GM23338 (cell line): ENCODE measurements around the gene CNST. TPM values are rescaled to one million over a fixed set of nuclear protein-coding genes. Genes with fewer than 3 reads are reported as not detected.
"Not testable (repeated sequence)": the region's sequence is repeated elsewhere in the genome, so short reads cannot be mapped to it uniquely, and the experiment has no call there.

Source experiments
- ATAC-seq: fragments of 200-7000 bp; cut with Tn5 transposase; 3 replicates; pipeline ENCODE4 v1.9.1; 2020
- DNase-seq: peaks from one replicate; pipeline ENCODE4 v3.0.0-alpha.2; 2015; ENCODE audit warnings: low spot score
- H2AFZ ChIP-seq: fragments of 200-600 bp; sonication (generic); 2 replicates; pipeline ENCODE4 v1.8.0; 2016; ENCODE audit warnings: antibody characterized with exemption, mild to moderate bottlenecking, moderate library complexity
- H3F3A ChIP-seq: fragments of 200-600 bp; sonication (generic); replicated peaks from 2 replicates; pipeline ENCODE4 v1.8.0; 2017; ENCODE audit warnings: antibody characterized with exemption, mixed run types, low read depth
- H3K27ac ChIP-seq: fragments of 200-600 bp; sonication (generic); 2 replicates; pipeline ENCODE4 v1.6.1; 2016; ENCODE audit warnings: low read depth
- H3K27me3 ChIP-seq: fragments of 200-600 bp; sonication (generic); 2 replicates; pipeline ENCODE4 v1.8.0; 2016; ENCODE audit warnings: mild to moderate bottlenecking, mixed run types, moderate library complexity; ENCODE audit not compliant: insufficient read depth
- H3K36me3 ChIP-seq: fragments of 200-600 bp; sonication (generic); 2 replicates; pipeline ENCODE4 v1.8.0; 2016; ENCODE audit warnings: mild to moderate bottlenecking; ENCODE audit not compliant: insufficient read depth
- H3K4me1 ChIP-seq: fragments of 200-600 bp; sonication (generic); 2 replicates; pipeline ENCODE4 v1.8.0; 2016; ENCODE audit warnings: mild to moderate bottlenecking, moderate library complexity; ENCODE audit not compliant: insufficient read depth
- H3K4me2 ChIP-seq: fragments of 200-600 bp; sonication (generic); 2 replicates; pipeline ENCODE4 v1.7.1; 2017; ENCODE audit warnings: mixed run types
- H3K4me3 ChIP-seq: fragments of 200-600 bp; sonication (generic); 2 replicates; pipeline ENCODE4 v1.6.1; 2016; ENCODE audit warnings: mixed run types
- H3K79me2 ChIP-seq: fragments of 200-600 bp; sonication (generic); replicated peaks from 2 replicates; pipeline ENCODE4 v1.8.0; 2017; ENCODE audit warnings: mild to moderate bottlenecking; ENCODE audit not compliant: insufficient read depth
- H3K9me2 ChIP-seq: fragments of 200-600 bp; sonication (generic); 2 replicates; pipeline ENCODE4 v1.8.0; 2017; ENCODE audit not compliant: insufficient read depth
- H4K20me1 ChIP-seq: fragments of 200-600 bp; sonication (generic); replicated peaks from 2 replicates; pipeline ENCODE4 v1.8.0; 2017; ENCODE audit warnings: mild to moderate bottlenecking; ENCODE audit not compliant: insufficient read depth
- H3K27ac Mint-ChIP-seq: 2 replicates; pipeline ENCODE4 v1.8.0; 2020; ENCODE audit warnings: inconsistent platforms, mild to moderate bottlenecking, moderate library complexity, mixed read lengths
- H3K27me3 Mint-ChIP-seq: 3 replicates; pipeline ENCODE4 v1.8.0; 2022; ENCODE audit warnings: low read depth, mild to moderate bottlenecking, moderate library complexity, mixed read lengths, inconsistent platforms; ENCODE audit not compliant: insufficient read depth, poor library complexity
- H3K36me3 Mint-ChIP-seq: 3 replicates; pipeline ENCODE4 v1.8.0; 2021; ENCODE audit warnings: low read depth, mild to moderate bottlenecking, inconsistent platforms, moderate library complexity, mixed read lengths
- H3K4me1 Mint-ChIP-seq: 3 replicates; pipeline ENCODE4 v1.8.0; 2020; ENCODE audit warnings: mild to moderate bottlenecking, inconsistent platforms, mixed read lengths
- H3K4me3 Mint-ChIP-seq: 3 replicates; pipeline ENCODE4 v1.8.0; 2021; ENCODE audit warnings: moderate library complexity, mild to moderate bottlenecking, inconsistent platforms, mixed read lengths
- H3K9me3 Mint-ChIP-seq: 3 replicates; pipeline ENCODE4 v1.8.0; 2020; ENCODE audit warnings: moderate library complexity, mild to moderate bottlenecking, inconsistent platforms, mixed read lengths
- CREB1 ChIP-seq: fragments of 250-450 bp; sonication (Bioruptor Pico); IDR thresholded peaks from 2 replicates; pipeline ENCODE4 v1.5.0; 2020; ENCODE audit warnings: low read depth, mild to moderate bottlenecking, moderate library complexity
- ETS1 ChIP-seq: IDR thresholded peaks from 2 replicates; pipeline ENCODE4 v1.6.1; 2016; ENCODE audit warnings: antibody characterized with exemption
- JUNB ChIP-seq: IDR thresholded peaks from one replicate; pipeline ENCODE4 v1.6.1; 2016; ENCODE audit warnings: antibody characterized with exemption; ENCODE audit not compliant: unreplicated experiment
- NANOG ChIP-seq: IDR thresholded peaks from 2 replicates; pipeline ENCODE4 v1.6.1; 2016; ENCODE audit warnings: antibody characterized with exemption, borderline replicate concordance
- POLR2AphosphoS5 ChIP-seq: IDR thresholded peaks from 2 replicates; pipeline ENCODE4 v1.6.1; 2016; ENCODE audit warnings: antibody characterized with exemption, low read depth
- REST ChIP-seq: IDR thresholded peaks from one replicate; pipeline ENCODE4 v1.6.1; 2018; ENCODE audit warnings: antibody characterized with exemption; ENCODE audit not compliant: unreplicated experiment
- STAT1 ChIP-seq: IDR thresholded peaks from one replicate; pipeline ENCODE4 v1.6.1; 2016; ENCODE audit warnings: antibody characterized with exemption; ENCODE audit not compliant: unreplicated experiment
- ZNF114 ChIP-seq: fragments of 250-450 bp; sonication (Bioruptor Pico); IDR thresholded peaks from 2 replicates; pipeline ENCODE4 v1.5.0; 2020; ENCODE audit warnings: mild to moderate bottlenecking, moderate library complexity
- polyA plus RNA-seq: library from polyadenylated mRNA; unstranded; fragments of >200 nt; fragmentation: Nextera tagmentation; extraction: Ambion mirVana; gene quantifications from 2 replicates; pipeline ENCODE4 v1.2.1, GENCODE V29; 2016
- total RNA-seq: library from RNA; depleted of rRNA; stranded (reverse); fragments of >200 nt; shearing (Covaris generic); gene quantifications from 2 replicates; pipeline ENCODE4 v1.2.3, GENCODE V29; 2014
- TF ChIP-seq, protein P1 (sequence below), 2 experiments: fragments of 200-600 bp in 1 of 2; sonication (generic) in 1 of 2; conservative IDR thresholded peaks; 2 replicates each; pipeline versions ENCODE4 v1.5.1 to v1.6.1; 2016 to 2017; ENCODE audit warnings: antibody characterized with exemption in 2 of 2, low read depth in 2 of 2, mild to moderate bottlenecking in 2 of 2, moderate library complexity in 1 of 2

Gene CNST
- total and polyA plus RNA-seq, 2 experiments from 2014 or later, result 8.1 to 17.6 TPM

GRCh38 chr1:246571309-246571708 is 5.1 kb downstream of the CNST start:
- H3K4me1 ChIP-seq, H3K36me3 Mint-ChIP-seq, H2AFZ ChIP-seq, H3K27me3 Mint-ChIP-seq, H3F3A ChIP-seq, DNase-seq, H3K27me3 ChIP-seq, H3K9me3 Mint-ChIP-seq, H3K4me1 Mint-ChIP-seq, H3K4me3 Mint-ChIP-seq, ATAC-seq, H3K9me2 ChIP-seq, H3K27ac ChIP-seq, H3K4me3 ChIP-seq, H3K4me2 ChIP-seq, H3K27ac Mint-ChIP-seq, H3K36me3 ChIP-seq: not testable (repeated sequence)
- H4K20me1 ChIP-seq, result peaks cover 14% of the 10 kb centered on the region
- peaks cover 91% of the 10 kb centered on the region for H3K79me2 ChIP-seq

DNA sequence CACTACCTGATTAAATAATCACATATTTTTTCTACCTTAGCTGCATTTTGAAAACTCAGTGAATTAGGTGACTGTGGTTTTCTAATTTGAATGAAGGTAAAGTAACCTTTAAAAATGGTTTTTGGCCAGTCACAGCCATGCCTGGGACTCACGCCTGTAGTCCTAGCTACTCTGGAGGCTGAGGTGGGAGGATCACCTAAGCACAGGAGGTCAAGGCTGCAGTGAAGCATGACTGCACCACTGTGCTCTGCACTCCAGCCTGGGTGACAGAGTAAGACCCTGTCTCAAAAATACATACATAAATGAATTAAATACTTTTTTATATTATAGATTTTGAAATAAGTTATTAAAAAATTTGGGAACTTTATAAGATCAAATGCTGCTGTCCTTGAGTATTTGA is 5.7 kb downstream of the CNST start:
- Histone ChIP-seq H3F3A (no peaks in the 10 kb centered on the region), H3K4me1 (peaks cover 6% of the 10 kb centered on the region; the same call in 1 of the 2 replicates), H3K4me2 (no peak overlapping the region), H3K79me2 (peaks cover 95% of the 10 kb centered on the region), H3K27me3 (no peaks in the 10 kb centered on the region), H3K36me3 (no peaks in the 10 kb centered on the region), H2AFZ (no peak overlapping the region), H3K27ac (no peak overlapping the region), H3K4me3 (no peak overlapping the region), H4K20me1 (peaks cover 14% of the 10 kb centered on the region), H3K9me2 (no peaks in the 10 kb centered on the region)
- H3K36me3 Mint-ChIP-seq, result peaks cover 2% of the 10 kb centered on the region; the same call in 1 of the 3 replicates
- DNase-seq (no peak), ATAC-seq (no peak)
- no peak overlapping the region for H3K4me3 Mint-ChIP-seq
- no peak for TF ChIP-seq JUNB
- TF ChIP-seq NANOG, result no peak
- TF ChIP-seq, protein P1, sequence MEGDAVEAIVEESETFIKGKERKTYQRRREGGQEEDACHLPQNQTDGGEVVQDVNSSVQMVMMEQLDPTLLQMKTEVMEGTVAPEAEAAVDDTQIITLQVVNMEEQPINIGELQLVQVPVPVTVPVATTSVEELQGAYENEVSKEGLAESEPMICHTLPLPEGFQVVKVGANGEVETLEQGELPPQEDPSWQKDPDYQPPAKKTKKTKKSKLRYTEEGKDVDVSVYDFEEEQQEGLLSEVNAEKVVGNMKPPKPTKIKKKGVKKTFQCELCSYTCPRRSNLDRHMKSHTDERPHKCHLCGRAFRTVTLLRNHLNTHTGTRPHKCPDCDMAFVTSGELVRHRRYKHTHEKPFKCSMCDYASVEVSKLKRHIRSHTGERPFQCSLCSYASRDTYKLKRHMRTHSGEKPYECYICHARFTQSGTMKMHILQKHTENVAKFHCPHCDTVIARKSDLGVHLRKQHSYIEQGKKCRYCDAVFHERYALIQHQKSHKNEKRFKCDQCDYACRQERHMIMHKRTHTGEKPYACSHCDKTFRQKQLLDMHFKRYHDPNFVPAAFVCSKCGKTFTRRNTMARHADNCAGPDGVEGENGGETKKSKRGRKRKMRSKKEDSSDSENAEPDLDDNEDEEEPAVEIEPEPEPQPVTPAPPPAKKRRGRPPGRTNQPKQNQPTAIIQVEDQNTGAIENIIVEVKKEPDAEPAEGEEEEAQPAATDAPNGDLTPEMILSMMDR (conservative IDR thresholded peaks at IDR 0.05; ENCODE audit: low read depth in 2 of 2), result no peak
- H3K27ac Mint-ChIP-seq, result no peak overlapping the region
- peaks cover 6% of the 10 kb centered on the region for H3K4me1 Mint-ChIP-seq
- H3K27me3 Mint-ChIP-seq, result no peaks in the 10 kb centered on the region
- H3K9me3 Mint-ChIP-seq, result no peaks in the 10 kb centered on the region

DNA sequence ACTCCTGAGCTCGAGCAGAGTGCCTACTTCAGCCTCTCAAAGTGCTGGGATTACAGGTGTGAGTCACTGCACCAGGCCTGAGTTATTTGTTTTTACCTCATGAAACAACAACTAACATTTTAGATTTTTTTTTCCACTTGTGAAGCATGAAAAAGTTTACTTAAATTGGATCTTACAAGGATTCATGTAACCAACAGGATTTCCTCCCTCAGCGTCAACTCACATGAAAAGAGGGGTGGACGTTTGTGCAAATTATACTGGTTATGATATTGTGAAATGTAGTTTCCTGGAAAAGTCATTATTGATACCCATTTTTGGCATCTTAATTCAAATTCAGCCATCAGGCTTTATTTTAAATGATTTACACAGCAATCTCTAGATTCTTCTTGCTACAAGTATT is 6.5 kb downstream of the CNST start:
- no peaks in the 10 kb centered on the region for H3K9me3 Mint-ChIP-seq
- no peak overlapping the region for H3K27ac ChIP-seq
- peaks cover 14% of the 10 kb centered on the region for H4K20me1 ChIP-seq
- no peak overlapping the region for H3K4me2 ChIP-seq
- H3K4me1 ChIP-seq, result peaks cover 1% of the 10 kb centered on the region; the same call in 1 of the 2 replicates
- peaks cover 95% of the 10 kb centered on the region for H3K79me2 ChIP-seq
- H3K27me3 ChIP-seq, result no peaks in the 10 kb centered on the region
- peaks cover 2% of the 10 kb centered on the region for H3K4me1 Mint-ChIP-seq
- no peaks in the 10 kb centered on the region for H3K36me3 Mint-ChIP-seq
- no peaks in the 10 kb centered on the region for H3F3A ChIP-seq
- H3K9me2 ChIP-seq, result no peaks in the 10 kb centered on the region
- ATAC-seq, result no peak
- no peak for DNase-seq
- H2AFZ ChIP-seq, result no peak overlapping the region
- H3K27me3 Mint-ChIP-seq, result no peaks in the 10 kb centered on the region
- no peaks in the 10 kb centered on the region for H3K36me3 ChIP-seq
- H3K4me3 ChIP-seq, result no peak overlapping the region
- no peak overlapping the region for H3K4me3 Mint-ChIP-seq
- no peak overlapping the region for H3K27ac Mint-ChIP-seq
- TF ChIP-seq NANOG (no peak), REST (no peak), ZNF114 (CRISPR knock-in tag) (no peak), ETS1 (no peak), JUNB (no peak), POLR2AphosphoS5 (no peak), CREB1 (no peak), STAT1 (no peak)
- TF ChIP-seq, protein P1 (conservative IDR thresholded peaks at IDR 0.05; ENCODE audit: low read depth in 2 of 2), result no peak
